GM23338 (cell line): Measurements from ENCODE around the gene OPN3.

Experiments used
- EZH2 ChIP-seq: fragments of 200-600 bp; sonication (generic); IDR thresholded peaks from one replicate; pipeline ENCODE4 v1.8.0; 2017; ENCODE audit warnings: antibody characterized with exemption, mild to moderate bottlenecking, low read depth; ENCODE audit not compliant: unreplicated experiment
- EZH2phosphoT487 ChIP-seq: fragments of 200-600 bp; sonication (generic); IDR thresholded peaks from one replicate; pipeline ENCODE4 v1.8.1; 2018; ENCODE audit warnings: antibody characterized with exemption; ENCODE audit not compliant: unreplicated experiment
- POLR2AphosphoS5 ChIP-seq: IDR thresholded peaks from 2 replicates; pipeline ENCODE4 v1.6.1; 2016; ENCODE audit warnings: antibody characterized with exemption, low read depth
- TF ChIP-seq, protein P1 (sequence below), 2 experiments: fragments of 200-600 bp in 1 of 2; sonication (generic) in 1 of 2; conservative IDR thresholded peaks; 2 replicates each; pipeline versions ENCODE4 v1.5.1 to v1.6.1; 2016 to 2017; ENCODE audit warnings: antibody characterized with exemption in 2 of 2, low read depth in 2 of 2, mild to moderate bottlenecking in 2 of 2, moderate library complexity in 1 of 2
- TF ChIP-seq, protein P2 (sequence below): IDR thresholded peaks from one replicate; pipeline ENCODE4 v1.6.1; 2018; ENCODE audit warnings: antibody characterized with exemption; ENCODE audit not compliant: unreplicated experiment
- TF ChIP-seq, protein P3 (sequence below): fragments of 250-450 bp; sonication (Bioruptor Pico); IDR thresholded peaks from 2 replicates; pipeline ENCODE4 v1.5.0; 2020; ENCODE audit warnings: mild to moderate bottlenecking, moderate library complexity
- TF ChIP-seq, protein P4 (sequence below): IDR thresholded peaks from 2 replicates; pipeline ENCODE4 v1.6.1; 2016; ENCODE audit warnings: antibody characterized with exemption

DNA sequence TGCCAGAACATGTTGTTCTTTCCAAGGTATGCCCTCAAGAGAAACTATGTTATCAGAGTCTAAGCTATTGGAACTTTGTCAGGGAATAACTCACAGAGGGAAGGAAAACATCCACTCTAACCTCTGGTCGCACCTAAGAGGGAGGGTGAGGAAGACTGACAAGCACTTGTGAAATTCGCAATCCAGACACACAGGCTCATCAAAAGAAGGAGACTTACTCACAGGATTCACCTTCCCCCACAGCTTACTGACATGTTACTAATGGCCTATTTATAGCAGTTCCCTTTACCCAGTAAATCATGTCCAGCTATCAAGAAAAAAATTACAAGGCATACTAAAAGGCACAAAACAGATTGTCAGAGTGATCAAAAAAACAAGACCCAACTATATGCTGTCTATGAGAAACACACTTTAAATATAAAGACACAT is 48.8 kb upstream of the OPN3 start:
- TF ChIP-seq, protein P1, sequence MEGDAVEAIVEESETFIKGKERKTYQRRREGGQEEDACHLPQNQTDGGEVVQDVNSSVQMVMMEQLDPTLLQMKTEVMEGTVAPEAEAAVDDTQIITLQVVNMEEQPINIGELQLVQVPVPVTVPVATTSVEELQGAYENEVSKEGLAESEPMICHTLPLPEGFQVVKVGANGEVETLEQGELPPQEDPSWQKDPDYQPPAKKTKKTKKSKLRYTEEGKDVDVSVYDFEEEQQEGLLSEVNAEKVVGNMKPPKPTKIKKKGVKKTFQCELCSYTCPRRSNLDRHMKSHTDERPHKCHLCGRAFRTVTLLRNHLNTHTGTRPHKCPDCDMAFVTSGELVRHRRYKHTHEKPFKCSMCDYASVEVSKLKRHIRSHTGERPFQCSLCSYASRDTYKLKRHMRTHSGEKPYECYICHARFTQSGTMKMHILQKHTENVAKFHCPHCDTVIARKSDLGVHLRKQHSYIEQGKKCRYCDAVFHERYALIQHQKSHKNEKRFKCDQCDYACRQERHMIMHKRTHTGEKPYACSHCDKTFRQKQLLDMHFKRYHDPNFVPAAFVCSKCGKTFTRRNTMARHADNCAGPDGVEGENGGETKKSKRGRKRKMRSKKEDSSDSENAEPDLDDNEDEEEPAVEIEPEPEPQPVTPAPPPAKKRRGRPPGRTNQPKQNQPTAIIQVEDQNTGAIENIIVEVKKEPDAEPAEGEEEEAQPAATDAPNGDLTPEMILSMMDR (conservative IDR thresholded peaks at IDR 0.05; ENCODE audit: low read depth in 2 of 2): no peak
- no peak for TF ChIP-seq EZH2
- TF ChIP-seq EZH2phosphoT487: no peak
- TF ChIP-seq, protein P2, sequence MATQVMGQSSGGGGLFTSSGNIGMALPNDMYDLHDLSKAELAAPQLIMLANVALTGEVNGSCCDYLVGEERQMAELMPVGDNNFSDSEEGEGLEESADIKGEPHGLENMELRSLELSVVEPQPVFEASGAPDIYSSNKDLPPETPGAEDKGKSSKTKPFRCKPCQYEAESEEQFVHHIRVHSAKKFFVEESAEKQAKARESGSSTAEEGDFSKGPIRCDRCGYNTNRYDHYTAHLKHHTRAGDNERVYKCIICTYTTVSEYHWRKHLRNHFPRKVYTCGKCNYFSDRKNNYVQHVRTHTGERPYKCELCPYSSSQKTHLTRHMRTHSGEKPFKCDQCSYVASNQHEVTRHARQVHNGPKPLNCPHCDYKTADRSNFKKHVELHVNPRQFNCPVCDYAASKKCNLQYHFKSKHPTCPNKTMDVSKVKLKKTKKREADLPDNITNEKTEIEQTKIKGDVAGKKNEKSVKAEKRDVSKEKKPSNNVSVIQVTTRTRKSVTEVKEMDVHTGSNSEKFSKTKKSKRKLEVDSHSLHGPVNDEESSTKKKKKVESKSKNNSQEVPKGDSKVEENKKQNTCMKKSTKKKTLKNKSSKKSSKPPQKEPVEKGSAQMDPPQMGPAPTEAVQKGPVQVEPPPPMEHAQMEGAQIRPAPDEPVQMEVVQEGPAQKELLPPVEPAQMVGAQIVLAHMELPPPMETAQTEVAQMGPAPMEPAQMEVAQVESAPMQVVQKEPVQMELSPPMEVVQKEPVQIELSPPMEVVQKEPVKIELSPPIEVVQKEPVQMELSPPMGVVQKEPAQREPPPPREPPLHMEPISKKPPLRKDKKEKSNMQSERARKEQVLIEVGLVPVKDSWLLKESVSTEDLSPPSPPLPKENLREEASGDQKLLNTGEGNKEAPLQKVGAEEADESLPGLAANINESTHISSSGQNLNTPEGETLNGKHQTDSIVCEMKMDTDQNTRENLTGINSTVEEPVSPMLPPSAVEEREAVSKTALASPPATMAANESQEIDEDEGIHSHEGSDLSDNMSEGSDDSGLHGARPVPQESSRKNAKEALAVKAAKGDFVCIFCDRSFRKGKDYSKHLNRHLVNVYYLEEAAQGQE: no peak
- no peak for TF ChIP-seq POLR2AphosphoS5
- TF ChIP-seq, protein P3, sequence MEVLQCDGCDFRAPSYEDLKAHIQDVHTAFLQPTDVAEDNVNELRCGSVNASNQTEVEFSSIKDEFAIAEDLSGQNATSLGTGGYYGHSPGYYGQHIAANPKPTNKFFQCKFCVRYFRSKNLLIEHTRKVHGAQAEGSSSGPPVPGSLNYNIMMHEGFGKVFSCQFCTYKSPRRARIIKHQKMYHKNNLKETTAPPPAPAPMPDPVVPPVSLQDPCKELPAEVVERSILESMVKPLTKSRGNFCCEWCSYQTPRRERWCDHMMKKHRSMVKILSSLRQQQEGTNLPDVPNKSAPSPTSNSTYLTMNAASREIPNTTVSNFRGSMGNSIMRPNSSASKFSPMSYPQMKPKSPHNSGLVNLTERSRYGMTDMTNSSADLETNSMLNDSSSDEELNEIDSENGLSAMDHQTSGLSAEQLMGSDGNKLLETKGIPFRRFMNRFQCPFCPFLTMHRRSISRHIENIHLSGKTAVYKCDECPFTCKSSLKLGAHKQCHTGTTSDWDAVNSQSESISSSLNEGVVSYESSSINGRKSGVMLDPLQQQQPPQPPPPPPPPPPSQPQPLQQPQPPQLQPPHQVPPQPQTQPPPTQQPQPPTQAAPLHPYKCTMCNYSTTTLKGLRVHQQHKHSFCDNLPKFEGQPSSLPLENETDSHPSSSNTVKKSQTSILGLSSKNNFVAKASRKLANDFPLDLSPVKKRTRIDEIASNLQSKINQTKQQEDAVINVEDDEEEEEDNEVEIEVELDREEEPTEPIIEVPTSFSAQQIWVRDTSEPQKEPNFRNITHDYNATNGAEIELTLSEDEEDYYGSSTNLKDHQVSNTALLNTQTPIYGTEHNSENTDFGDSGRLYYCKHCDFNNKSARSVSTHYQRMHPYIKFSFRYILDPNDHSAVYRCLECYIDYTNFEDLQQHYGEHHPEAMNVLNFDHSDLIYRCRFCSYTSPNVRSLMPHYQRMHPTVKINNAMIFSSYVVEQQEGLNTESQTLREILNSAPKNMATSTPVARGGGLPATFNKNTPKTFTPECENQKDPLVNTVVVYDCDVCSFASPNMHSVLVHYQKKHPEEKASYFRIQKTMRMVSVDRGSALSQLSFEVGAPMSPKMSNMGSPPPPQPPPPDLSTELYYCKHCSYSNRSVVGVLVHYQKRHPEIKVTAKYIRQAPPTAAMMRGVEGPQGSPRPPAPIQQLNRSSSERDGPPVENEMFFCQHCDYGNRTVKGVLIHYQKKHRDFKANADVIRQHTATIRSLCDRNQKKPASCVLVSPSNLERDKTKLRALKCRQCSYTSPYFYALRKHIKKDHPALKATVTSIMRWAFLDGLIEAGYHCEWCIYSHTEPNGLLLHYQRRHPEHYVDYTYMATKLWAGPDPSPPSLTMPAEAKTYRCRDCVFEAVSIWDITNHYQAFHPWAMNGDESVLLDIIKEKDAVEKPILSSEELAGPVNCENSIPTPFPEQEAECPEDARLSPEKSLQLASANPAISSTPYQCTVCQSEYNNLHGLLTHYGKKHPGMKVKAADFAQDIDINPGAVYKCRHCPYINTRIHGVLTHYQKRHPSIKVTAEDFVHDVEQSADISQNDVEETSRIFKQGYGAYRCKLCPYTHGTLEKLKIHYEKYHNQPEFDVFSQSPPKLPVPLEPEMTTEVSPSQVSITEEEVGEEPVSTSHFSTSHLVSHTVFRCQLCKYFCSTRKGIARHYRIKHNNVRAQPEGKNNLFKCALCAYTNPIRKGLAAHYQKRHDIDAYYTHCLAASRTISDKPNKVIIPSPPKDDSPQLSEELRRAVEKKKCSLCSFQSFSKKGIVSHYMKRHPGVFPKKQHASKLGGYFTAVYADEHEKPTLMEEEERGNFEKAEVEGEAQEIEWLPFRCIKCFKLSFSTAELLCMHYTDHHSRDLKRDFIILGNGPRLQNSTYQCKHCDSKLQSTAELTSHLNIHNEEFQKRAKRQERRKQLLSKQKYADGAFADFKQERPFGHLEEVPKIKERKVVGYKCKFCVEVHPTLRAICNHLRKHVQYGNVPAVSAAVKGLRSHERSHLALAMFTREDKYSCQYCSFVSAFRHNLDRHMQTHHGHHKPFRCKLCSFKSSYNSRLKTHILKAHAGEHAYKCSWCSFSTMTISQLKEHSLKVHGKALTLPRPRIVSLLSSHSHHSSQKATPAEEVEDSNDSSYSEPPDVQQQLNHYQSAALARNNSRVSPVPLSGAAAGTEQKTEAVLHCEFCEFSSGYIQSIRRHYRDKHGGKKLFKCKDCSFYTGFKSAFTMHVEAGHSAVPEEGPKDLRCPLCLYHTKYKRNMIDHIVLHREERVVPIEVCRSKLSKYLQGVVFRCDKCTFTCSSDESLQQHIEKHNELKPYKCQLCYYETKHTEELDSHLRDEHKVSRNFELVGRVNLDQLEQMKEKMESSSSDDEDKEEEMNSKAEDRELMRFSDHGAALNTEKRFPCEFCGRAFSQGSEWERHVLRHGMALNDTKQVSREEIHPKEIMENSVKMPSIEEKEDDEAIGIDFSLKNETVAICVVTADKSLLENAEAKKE (CRISPR knock-in tag): no peak
- TF ChIP-seq, protein P4, sequence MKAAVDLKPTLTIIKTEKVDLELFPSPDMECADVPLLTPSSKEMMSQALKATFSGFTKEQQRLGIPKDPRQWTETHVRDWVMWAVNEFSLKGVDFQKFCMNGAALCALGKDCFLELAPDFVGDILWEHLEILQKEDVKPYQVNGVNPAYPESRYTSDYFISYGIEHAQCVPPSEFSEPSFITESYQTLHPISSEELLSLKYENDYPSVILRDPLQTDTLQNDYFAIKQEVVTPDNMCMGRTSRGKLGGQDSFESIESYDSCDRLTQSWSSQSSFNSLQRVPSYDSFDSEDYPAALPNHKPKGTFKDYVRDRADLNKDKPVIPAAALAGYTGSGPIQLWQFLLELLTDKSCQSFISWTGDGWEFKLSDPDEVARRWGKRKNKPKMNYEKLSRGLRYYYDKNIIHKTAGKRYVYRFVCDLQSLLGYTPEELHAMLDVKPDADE: no peak
